Measurements from ENCODE around the gene TBC1D32.
A peak's percentile ranks its signal among the peaks of the same experiment; 100 is the strongest.
"Not testable (repeated sequence)": the region's sequence is repeated elsewhere in the genome, so short reads cannot be mapped to it uniquely, and the experiment has no call there.

TBC1D32 gene

DNA sequence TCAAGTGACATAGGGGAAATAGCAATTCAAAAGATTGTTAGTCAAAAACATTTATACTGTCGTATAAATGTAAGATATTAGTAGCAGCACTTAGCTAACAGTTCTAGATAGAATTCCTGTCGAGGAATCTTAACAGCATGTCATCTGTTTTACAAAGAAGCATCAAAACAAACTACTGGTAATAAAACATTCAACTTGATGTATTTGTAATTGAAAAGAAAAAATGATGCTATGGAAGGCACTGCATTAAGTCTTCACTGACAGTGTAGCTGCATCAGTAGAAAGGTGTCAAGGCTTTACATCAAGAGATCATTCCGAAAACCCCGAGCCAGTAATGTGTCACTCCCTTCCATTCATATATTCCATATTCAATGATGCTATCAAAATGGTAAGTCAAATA is 223.5 kb downstream of the TBC1D32 start:
- DNase-seq: no peak

GRCh38 chr6:121106962-121107361 is 227.3 kb downstream of the TBC1D32 start:
- no peak for DNase-seq

- no peak for DNase-seq
These were observed 228.8 kb downstream of the TBC1D32 start for GRCh38 chr6:121105461-121105860.

- DNase-seq: no peak
These were observed 240.4 kb downstream of the TBC1D32 start for GRCh38 chr6:121093928-121094327.

DNA sequence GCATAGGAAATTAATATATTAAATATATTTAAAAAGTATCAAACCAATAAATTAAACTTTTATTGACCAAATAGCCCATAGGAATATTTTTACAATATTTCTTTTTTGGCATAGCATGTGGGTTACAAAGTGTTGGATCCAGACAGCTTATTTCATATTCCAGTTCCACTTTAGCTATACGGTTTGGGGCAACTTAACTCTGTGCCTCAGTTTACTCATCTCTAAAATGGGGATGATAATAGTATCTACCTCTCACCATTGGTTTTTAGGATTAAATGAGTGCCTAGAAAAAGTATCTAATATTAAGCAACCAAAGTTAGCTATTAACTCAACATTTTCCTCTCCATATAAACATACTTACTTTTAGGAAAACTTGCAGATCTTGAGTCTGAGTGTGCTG is 243.8 kb downstream of the TBC1D32 start:
- no peak for DNase-seq

- no peak for DNase-seq
These were observed 247.4 kb downstream of the TBC1D32 start for GRCh38 chr6:121086876-121087275.

- no peak for DNase-seq
These were observed 258.2 kb downstream of the TBC1D32 start for GRCh38 chr6:121076119-121076518.

- not testable (repeated sequence) for DNase-seq
These were observed 265.5 kb downstream of the TBC1D32 start for GRCh38 chr6:121068749-121069148.

- no peak for DNase-seq
These were observed 266.9 kb downstream of the TBC1D32 start for GRCh38 chr6:121067381-121067780.

GRCh38 chr6:121064345-121064744 is 269.9 kb downstream of the TBC1D32 start:
- no peak for DNase-seq

GRCh38 chr6:121055572-121056163 is 278.6 kb downstream of the TBC1D32 start:
- DNase-seq: peak; percentile 76

DNA sequence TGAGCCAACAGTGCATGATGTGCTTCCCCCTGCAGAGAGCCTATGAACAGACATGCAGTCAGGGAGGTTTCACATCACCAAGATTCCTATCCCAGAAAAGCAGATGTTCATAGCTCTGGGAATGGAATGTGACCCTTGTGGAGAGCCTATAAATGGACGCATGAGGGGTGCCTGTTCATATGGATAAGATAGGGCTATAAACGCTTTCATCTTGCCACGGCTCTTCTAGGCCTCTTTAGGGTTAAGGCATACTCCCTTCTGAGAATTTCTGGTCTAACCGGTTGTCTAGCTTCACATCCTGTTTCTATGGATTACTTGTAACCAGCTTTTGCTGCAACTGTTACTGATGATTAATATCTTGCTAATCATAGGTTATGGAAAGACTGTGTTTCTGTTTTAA is 285.7 kb downstream of the TBC1D32 start:
- not testable (repeated sequence) for DNase-seq

DNA sequence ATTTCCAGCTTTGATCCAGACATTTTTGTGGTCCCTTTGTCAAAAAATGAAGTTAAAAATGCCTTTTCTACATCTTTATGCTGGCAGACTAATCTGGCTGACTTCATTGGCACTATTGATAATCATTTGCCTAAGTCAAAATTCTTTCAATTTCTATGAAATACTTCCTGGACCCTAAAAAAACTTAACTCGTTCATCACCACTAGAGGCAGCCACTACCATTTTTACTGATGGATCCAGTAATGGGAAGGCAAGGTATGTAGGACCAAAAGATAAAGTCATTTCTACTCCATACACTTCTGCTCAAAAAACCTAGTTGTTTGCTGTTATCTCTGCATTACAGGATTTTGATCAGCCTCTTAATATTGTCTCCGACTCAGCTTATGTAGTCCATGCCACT is 289.4 kb downstream of the TBC1D32 start:
- not testable (repeated sequence) for DNase-seq

- DNase-seq: not testable (repeated sequence)
These were observed 290.6 kb downstream of the TBC1D32 start for GRCh38 chr6:121043706-121044105.

DNA sequence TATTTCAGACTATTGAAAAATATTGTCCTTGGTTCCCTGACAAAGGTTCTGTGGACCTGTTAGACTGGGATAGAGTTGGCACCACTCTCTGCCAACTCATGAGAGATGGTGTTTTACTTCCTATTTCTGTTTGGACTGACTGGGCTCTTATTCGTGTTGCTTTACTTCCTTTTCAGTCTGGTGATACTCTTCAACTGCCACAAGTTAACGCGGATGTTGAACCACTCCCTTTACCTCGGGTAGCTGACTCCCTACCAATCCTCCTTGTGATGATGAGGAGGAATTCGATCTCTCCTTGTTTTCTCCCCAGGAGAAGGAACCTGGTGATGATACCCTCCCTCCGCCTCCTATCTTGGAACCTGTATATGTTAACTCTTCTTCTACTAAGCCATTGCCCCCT is 291.1 kb downstream of the TBC1D32 start:
- DNase-seq: not testable (repeated sequence)

GRCh38 chr6:121042766-121043165 is 291.5 kb downstream of the TBC1D32 start:
- DNase-seq: no peak

- DNase-seq: no peak
These were observed 293.4 kb downstream of the TBC1D32 start for GRCh38 chr6:121040831-121041230.

- DNase-seq: no peak
These were observed 301.2 kb downstream of the TBC1D32 start for GRCh38 chr6:121033091-121033490.

DNA sequence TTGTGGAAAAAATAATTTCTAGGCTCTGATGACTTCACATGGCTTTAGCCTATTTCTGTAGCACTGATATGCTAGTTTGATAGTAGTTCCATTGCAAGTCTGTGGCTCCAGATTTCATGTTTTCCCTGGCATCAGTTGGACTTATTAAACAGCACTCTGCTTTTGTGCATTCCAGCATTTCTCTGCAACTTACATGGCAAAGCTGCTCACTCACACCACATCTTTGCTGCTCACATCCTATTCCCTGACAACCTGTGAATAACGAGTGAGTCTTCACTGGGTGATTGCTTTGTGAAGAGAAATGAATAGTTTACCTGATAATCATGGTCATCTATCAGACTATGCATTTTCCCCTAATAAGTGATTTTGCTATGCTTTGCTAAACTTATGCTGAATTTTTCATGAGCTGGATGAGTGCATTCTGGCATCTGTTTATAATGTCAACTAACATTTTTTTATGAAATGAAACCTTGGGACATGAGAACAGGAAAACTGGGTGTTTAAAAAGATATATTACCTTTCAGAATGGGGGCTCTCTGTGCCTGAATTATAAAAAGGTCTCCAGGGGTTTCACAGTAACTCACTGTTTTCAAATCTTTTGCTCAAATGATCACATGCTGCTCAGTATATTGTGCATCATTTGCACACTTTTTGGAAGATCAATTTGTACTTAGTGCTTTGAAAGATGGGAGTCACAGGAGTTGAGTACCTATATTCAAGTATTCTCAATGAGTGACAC is 301.8 kb downstream of the TBC1D32 start:
- DNase-seq: no peak
